HG03575 (cell line): ENCODE data around the gene MINPP1.

Experiments used
- ATAC-seq: cut with Tn5 transposase; IDR thresholded peaks from one replicate; pipeline ENCODE4 v1.9.1; 2021; ENCODE audit not compliant: unreplicated experiment, insufficient number of reproducible peaks, low FRiP score; ENCODE audit errors: extremely low read depth

MINPP1 gene

DNA sequence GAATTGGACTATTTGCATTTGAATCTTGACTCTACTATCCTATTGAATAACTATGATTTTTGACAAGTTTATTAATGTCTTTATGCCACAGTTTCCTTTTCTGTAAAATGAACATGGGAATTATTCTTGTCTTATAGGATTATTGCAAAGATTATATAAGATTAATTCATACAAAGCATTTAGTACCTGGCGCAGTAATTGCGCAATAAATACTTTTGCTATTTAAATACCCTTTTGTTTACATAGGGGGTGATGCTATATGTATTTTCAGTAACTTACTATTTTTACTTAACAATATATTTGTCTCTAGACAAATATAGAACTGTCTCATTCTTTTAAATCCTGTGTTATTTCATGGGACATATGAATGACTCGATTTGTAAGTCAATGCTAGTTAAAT, 5.3 kb downstream of the MINPP1 start:
- no peak for ATAC-seq

DNA sequence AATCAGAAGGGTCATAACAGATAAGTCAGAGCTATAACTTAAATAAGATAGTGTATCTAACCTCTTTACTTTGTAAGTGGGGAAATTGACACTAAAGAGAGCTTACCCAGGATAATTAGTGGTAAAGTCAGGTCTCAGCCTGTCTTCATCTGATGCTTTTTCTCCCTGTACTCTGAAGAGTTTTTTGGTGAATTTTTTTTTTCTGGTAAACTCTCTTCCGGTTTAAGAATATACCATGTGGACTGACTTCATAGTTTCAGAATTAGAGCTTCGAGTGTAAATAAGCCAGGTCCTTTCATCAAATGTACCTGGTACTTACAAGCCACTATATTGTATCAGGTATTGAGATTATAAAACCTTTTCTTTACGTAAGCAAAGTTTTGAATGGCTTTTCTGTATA, 6.8 kb downstream of the MINPP1 start:
- ATAC-seq: no peak

DNA sequence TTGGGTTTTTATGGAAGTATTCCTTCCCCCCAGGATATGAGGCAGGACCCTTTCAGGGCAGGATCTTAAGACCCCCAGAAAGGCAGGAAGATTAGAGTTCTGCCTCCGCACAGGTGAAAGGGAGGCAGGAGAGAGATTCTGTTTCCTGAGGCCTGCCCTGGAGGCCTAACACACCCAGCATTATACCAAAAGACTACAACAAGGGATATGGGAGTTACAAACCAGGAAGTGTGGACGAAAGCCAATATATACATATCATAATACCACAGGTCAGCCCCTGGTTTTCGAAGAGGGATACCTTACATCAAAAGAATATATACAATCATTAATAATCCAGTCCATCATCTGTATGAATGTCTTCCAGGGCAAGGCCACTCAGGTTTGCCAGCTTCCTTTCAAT, 14.2 kb downstream of the MINPP1 start:
- ATAC-seq: no peak

DNA sequence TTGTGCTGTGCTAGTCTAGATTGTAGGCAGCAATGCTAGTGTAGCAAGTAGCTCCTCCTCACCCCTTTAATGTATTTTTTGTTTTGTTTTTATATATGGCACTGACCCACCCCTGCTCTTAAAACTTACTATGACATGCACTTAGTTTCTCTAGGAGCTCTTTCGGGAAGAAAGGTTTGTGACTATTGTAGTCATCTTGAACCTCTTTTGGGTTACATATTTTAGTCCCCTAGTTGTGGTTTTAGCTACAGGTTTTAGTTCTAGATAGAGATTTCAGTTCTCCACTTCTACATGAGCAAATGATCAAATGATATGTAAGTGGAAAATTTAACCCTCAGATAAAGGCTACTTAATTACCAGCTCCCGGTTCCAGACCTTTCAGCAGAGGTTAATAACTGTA, 14.9 kb downstream of the MINPP1 start:
- no peak for ATAC-seq

DNA sequence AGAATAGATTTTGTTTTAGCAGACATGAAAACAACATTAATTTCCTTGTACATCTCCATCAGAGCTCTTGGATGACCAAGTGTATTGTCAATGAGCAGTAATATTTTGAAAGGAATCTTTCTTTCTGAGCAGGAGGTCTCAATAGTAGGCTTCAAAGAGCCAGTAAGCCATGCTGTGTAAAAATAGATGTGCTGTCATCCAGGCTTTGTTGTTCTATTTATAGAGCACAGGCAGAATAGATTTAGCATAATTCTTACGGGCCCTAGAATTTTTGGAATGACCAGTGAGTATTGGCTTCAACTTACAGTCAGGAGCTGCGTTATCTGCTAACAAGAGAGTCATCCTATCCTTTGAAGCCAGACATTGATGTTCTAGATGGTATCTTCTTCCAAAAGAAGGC, 19.0 kb downstream of the MINPP1 start:
- no peak for ATAC-seq

DNA sequence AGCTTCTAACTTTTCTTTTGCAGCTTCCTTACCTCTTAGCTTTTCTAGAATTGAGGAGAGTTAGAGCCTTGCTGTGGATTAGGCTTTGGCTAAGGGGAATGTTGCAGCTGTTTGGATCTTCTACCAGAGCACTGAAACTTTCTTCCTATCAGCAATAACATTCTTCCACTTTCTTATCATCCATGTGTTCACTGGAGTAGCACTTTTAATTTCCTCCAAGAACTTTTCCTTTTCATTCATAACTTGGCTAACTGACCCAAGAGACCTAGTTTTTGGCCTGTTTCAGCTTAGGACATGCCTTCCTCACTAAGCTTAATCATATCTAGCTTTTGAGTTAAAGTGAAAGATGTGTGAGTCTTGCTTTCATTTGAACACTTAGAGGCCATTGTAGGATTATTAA, 19.6 kb downstream of the MINPP1 start:
- no peak for ATAC-seq

DNA sequence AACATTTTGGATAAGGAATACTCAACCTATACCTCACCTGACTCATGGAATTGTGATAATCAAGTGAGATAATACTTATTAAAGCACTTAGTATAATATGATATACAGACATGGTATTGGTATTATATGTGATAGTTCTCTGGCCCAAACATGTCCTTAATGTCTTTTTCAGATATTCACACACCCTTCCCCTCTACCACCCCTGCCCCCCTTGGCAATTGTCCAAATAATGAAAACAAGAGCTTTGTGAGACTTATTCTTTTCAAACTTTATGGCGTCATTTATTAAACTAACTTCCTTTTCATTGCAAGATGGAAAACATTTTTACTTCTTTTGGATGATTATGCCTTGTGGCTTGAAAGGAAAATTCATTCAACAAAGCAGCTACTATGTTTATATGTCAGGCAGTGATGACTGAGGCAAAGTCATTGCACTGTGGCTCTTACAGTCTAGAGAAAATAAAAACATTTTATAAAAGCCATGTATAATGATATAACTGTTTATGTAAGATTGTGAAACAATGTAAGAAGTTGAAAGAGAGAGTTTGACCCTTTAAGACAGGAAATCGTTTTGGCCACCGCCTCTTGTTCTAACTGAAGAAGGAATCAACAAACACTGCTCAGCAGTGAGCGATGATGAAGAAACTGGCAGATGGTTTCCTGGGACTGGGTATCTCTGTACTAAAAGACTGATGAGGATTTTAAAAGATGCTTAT, 27.4 kb downstream of the MINPP1 start:
- ATAC-seq: no peak

DNA sequence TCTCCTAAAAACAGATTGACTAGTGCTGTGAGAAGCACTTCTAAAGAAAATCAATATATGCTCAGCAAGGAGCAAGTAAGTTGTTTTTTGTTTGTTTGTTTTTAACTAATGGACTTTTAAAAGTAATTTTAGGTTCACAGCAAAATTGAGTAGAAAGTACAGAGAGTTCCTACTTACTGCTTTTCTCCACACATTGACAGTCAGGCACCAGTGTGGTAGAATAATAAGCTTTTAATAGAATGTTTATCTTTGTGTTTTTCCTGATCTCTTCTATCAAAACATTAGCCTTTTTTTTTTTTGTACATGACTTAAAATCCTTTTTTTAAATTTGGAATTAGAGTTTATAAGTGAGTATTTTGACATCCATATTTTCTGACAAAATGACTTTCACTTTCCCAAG, 28.0 kb downstream of the MINPP1 start:
- no peak for ATAC-seq

DNA sequence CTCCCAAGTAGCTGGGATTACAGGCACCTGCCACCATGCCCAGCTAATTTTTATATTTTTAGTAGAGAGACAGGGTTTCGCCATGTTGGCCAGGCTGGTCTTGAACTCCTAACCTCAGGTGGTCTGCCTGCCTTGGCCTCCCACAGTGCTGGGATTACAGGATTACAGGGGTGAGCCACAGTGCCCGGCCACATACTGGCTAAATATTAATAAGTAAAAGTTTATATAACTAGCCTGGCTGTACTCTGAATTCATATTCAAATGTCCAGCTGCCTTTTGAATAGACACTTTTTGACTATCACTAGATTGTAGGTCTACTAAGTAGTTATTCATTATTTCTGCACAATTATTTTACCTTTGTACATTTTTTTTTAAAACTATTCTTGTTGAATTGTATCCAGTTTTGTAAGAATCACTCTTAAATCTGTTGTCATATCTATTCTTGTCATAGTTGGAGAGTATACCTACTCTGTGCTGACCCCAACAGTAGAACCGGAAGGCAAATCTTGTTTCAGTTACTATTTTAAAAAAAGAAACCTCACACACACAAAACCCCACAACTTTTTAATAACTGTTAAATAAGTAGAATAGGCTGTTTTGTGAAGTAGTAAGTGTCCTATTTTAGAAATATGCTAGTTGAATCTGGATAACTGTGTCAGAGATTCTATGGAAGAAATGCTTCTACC, 29.6 kb downstream of the MINPP1 start:
- no peak for ATAC-seq

DNA sequence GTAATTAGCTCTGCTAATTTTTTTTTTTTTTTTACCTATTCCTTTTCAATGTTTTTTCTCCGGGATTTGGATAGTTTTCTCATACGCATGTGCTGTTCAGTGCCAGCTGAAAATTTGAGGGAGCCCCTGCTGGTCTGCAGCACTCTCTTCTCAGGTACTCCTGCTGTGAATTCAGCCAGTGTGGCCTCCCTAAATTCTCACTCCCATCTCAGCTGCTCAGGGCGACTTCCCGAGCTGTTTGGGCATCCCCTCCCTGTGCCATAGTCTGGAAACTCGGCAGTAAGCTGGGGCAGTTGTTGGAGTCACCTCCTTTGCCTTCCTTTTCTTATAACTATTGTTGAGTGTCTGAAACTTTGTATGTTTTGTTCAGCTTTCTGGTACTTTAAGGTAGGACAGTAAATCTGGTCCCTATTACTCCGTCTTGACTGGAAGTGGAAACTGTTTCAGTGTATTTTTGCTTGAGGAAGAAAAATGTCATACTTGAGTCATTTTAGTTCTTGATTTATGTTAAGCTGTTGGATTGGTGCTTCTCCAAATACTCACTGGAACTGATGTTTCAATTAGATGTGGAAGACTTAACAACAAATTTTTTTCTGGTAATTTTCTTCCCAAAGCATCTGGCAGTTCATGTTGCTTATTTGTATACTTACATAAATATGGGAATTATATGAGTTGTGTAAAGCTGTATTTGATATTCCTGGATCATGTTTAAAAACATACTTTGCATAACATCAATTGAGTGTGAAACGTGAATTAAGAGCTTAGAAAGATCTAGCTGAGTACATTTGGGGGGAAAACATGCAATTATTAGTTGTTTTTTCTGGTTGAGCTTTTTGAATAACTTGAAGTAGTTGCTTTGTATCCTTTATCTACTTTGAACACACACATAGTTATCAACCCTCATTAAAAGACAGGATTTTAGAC, 33.7 kb downstream of the MINPP1 start:
- no peak for ATAC-seq

DNA sequence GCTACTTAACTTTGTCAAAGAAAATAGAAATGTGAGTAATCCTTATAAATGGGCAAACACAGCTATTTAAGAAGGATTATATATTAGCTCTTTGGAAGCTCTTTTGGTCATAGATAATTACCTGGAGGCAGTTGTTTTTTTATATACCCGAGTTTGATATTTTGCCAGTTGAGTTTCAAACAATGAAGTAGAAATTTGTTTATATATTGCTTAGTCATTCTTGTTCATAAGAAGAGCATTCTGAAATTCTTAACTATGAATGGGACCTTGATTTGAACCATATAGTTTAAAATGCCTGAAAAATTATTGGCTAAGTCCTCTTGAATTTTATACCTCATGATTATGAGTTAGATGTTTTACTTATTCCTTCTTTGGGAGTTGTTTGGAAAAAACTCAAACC, 36.4 kb downstream of the MINPP1 start:
- no peak for ATAC-seq

DNA sequence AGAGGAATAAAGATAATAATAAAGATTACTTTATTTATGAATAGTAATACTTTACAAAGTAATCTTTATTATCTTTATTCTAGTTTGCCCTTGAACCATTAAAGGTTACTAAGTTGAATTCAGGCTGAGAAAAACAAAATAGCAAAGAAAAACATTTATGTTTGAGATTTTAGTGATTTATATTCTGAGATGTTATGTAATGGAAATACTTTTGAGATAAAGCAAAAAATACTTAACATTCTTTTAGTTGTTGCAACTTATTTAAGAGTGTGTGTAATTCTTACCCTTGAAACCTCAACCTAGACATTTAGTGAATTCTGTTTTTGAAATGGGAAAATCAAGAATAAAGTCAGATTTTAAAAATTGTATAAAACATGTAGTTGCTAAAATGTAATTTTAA, 40.0 kb downstream of the MINPP1 start:
- no peak for ATAC-seq

DNA sequence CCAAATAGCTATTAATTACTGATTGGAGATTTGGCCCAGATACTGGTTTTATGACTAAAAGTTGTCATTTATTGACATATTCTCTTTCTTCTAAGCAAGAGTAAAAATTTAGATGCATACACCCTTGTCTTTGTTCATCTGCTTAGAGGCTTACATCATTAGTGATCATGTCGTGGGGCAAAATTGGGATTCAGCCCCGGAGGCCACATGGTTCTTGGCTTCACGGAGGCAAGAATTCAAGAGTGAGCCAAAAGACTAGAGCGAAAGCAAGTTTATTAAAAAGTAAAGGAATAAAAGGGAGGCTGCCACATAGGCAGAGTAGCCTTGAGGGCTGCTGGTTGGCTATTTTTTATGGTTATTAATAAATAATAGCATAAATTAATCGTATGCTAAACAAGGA, 41.1 kb downstream of the MINPP1 start:
- ATAC-seq: no peak

DNA sequence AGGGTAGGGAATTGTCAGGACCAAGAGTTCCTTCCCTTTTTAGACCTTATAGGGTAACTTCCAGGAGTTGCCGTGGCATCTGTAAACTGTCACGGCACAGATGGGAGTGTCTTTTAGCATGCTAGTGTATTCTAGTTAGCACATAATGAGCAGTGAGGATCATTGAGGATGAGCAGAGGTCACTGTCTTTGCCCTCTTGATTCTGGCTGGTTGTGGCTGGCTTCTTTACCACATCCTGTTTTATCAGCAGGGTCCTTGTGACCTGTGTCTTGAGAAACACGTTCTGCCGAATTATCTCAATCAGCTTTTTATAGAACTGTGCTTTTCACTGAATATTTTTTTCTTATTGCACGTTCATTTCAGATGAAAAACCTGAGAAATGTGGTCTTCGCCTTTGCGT, 41.5 kb downstream of the MINPP1 start:
- no peak for ATAC-seq

DNA sequence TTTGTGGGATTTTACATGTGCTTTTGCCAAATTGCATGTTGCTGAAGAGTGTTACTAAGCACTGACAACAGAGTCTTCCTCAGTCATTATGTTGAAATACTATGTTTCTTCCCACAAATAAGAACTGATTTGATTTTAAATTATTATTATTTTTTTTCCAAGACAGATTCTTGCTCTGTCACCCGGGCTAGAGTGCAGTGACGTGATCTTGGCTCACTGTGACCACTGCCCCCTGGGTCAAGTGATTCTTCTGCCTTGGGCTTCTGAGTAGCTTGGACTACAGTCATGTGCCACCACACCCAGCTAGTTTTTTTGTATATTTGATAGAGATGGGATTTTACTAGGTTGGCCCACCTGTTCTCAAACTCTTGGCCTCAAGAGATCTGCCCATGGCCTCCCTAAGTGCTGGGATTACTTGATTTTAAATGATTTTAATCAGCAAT, 42.3 kb downstream of the MINPP1 start:
- ATAC-seq: no peak

DNA sequence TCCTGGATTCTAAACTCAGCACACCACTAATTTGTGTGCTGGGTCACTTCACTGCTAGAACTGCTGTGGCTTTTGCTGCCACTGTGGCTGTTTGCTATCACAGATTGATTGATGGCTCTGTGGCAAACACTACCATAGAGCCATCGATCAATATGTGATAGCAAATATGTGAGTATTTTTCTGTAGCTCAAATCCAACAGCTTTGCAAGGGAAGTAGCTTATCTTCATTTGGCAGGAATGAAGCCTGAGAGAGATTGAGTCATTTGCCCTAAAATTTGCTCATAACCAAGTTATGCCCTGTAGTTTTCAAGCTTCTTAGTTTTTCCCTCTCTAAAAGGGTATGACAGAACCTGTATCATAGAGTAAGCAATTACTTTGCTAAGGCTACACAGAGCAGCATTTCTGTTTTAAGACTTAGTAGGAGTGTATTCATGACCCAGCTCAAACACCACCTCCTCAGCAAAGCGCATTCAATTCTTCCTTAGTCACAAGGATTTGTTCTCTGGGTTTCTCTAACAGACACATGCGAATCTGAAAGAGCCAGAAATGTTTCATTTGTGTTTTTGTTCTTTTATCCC, 43.1 kb downstream of the MINPP1 start:
- ATAC-seq: no peak

DNA sequence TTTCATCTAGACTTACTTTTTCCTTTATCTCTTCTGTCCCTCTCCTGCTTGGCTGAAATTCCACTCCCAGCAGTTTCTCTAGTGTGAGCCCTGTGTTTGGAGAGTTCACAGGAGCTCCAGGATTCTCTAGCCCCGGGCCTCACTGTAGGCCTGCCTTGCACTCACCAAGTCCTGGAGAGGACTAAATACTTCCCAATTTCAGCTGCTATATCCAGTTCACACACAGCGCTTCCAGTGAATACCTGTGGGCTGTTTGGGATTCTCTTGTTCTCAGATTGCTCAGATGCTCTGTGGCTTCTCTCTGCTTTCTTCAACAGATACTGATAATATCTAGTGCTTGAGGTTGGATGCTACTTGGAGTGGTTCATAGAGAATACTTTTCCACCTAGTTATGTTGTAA, 46.0 kb downstream of the MINPP1 start:
- no peak for ATAC-seq

DNA sequence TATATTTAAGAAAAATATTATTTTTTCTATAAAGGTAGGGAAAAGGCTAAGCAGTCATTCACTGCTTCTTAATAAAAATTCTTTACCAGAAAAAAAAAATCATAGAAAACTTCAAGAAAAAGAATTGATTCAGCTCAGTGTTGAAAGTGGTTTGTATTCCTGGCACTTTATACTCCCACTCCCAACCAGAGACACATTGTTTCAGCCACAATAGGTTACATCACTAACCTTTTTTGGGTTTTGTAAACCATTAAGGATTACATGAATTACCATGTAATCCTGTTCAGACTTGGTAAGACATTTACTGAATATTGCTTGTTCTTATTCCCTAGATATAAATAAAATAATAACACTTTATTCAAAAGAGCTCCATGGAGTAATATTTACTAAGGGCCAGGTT, 46.6 kb downstream of the MINPP1 start:
- ATAC-seq: no peak

DNA sequence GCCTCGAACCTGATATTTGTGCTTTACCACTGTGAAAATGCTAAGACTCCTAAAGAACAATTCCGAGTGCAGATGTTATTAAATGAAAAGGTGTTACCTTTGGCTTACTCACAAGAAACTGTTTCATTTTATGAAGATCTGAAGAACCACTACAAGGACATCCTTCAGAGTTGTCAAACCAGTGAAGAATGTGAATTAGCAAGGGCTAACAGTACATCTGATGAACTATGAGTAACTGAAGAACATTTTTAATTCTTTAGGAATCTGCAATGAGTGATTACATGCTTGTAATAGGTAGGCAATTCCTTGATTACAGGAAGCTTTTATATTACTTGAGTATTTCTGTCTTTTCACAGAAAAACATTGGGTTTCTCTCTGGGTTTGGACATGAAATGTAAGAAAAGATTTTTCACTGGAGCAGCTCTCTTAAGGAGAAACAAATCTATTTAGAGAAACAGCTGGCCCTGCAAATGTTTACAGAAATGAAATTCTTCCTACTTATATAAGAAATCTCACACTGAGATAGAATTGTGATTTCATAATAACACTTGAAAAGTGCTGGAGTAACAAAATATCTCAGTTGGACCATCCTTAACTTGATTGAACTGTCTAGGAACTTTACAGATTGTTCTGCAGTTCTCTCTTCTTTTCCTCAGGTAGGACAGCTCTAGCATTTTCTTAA, 47.7 kb downstream of the MINPP1 start:
- ATAC-seq: no peak
